OCI-LY3 (cell line): ENCODE data around the gene PNN.

Source experiments
- CTCF ChIP-seq: fragments of 200-600, 300-600 bp; sonication (generic); IDR thresholded peaks from 2 replicates; pipeline ENCODE4 v1.5.1; 2014; ENCODE audit warnings: antibody characterized with exemption, low read length, low read depth
- EZH2phosphoT487 ChIP-seq: fragments of 200-600 bp; shearing (Covaris generic); IDR thresholded peaks from 2 replicates; pipeline ENCODE4 v1.6.1; 2018; ENCODE audit warnings: antibody characterized with exemption, mixed run types, low read depth

- TF ChIP-seq CTCF (no peak), EZH2phosphoT487 (no peak)
Observed at GRCh38 chr14:39145266-39145966, 29.6 kb upstream of the PNN start.
